HG03175 (cell line): Measurements from ENCODE around the gene TMIE.

Experiments
- ATAC-seq: cut with Tn5 transposase; IDR thresholded peaks from one replicate; pipeline ENCODE4 v1.9.1; 2021; ENCODE audit warnings: mild to moderate bottlenecking, moderate library complexity; ENCODE audit not compliant: unreplicated experiment

TMIE gene

DNA sequence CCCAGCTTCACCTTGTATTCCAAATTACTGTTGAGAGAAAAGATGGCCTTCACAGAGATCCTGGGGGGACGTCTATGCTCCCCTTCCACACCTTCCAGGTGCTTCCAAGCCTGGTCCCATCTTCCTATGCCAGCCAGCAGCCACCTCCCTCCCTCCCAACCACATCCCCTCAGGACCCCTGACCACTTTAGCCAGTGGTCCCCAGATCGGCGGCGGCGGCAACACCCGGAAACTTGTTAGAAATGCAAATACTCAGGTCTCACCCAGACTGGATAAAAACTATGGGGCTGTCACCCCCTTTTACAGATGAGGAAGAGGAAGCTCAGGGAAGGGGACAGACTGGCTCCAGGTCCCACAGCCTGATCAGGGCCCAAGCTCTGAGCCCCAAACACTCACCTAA lies 54.5 kb downstream of the TMIE start:
- no peak for ATAC-seq

- no peak for ATAC-seq
Measured at GRCh38 chr3:46756642-46757041, 55.5 kb downstream of the TMIE start.

GRCh38 chr3:46759239-46760167 lies 58.3 kb downstream of the TMIE start:
- no peak for ATAC-seq
